A549 (cell line): ENCODE data around the gene PIP5KL1. TPM values are rescaled to one million over a fixed set of nuclear protein-coding genes. Genes with fewer than 3 reads are reported as not detected.

Experiments
- ATAC-seq, 2 experiments: fragments of 200-7000 bp in 1 of 2; fragments of >200 bp in 1 of 2; cut with Nextera tagmentation in 1 of 2; cut with Tn5 transposase in 1 of 2; 3 replicates each; pipeline versions ENCODE4 v1.8.0 to v1.9.1; 2018 to 2020; ENCODE audit warnings: mild to moderate bottlenecking in 1 of 2, moderate library complexity in 1 of 2
- CTCF ChIA-PET: fragments of 300-600 bp; sonication (Branson Sonifier 250); formaldehyde crosslinking; extraction: SDS; loops from one replicate; lab custom pipeline; 2021; ENCODE audit warnings: antibody characterized with exemption, inconsistent platforms; lab: Yijun Ruan, JAX
- POLR2A ChIA-PET: fragments of 350-600 bp; formaldehyde crosslinking; extraction: SDS; loops from one replicate; lab custom pipeline; 2021; ENCODE audit warnings: antibody characterized with exemption, inconsistent platforms; lab: Yijun Ruan, JAX
- DNase-seq, 2 experiments: peaks; one replicate each; pipeline versions ENCODE4 v3.0.0 to v3.0.0-alpha.2; 2011 to 2016; ENCODE audit warnings: low read depth in 1 of 2, low spot score in 1 of 2
- FAIRE-seq: peaks from 2 replicates; lab custom pipeline; 2011; peaks lifted over from hg19 to GRCh38; lab: Jason Lieb, UNC
- H3K27ac ChIP-seq, 2 experiments: fragments of >200 bp; sonication (Bioruptor Twin); formaldehyde crosslinking; 3 replicates each; pipeline ENCODE4 v1.5.1; 2016 to 2017
- H3K4me1 ChIP-seq: fragments of >200 bp; sonication (Bioruptor Twin); formaldehyde crosslinking; 3 replicates; pipeline ENCODE4 v1.6.1; 2016
- H3K4me2 ChIP-seq: fragments of >200 bp; sonication (Bioruptor Twin); formaldehyde crosslinking; 3 replicates; pipeline ENCODE4 v1.6.1; 2016
- H3K4me3 ChIP-seq: fragments of >200 bp; sonication (Bioruptor Twin); formaldehyde crosslinking; 3 replicates; pipeline ENCODE4 v1.5.1; 2016
- H3K9me3 ChIP-seq: fragments of >200 bp; sonication (Bioruptor Twin); formaldehyde crosslinking; 3 replicates; pipeline ENCODE4 v1.6.1; 2016
- BHLHE40 ChIP-seq: IDR thresholded peaks from 2 replicates; pipeline ENCODE4 v1.6.1; 2012; ENCODE audit warnings: low read depth, low read length, inconsistent platforms
- CBX2 ChIP-seq: fragments of 200-600 bp; sonication (generic); IDR thresholded peaks from 2 replicates; pipeline ENCODE4 v1.6.1; 2016; ENCODE audit warnings: low read depth, mild to moderate bottlenecking, borderline replicate concordance
- CBX8 ChIP-seq: fragments of 200-600 bp; sonication (generic); IDR thresholded peaks from 2 replicates; pipeline ENCODE4 v1.6.1; 2016
- CHD2 ChIP-seq: fragments of 150-350 bp; IDR thresholded peaks from 2 replicates; pipeline ENCODE4 v1.6.1; 2014; ENCODE audit warnings: low read length; ENCODE audit not compliant: partially characterized antibody
- E2F6 ChIP-seq: IDR thresholded peaks from 2 replicates; pipeline ENCODE4 v1.6.1; 2012; ENCODE audit warnings: low read depth, borderline replicate concordance
- ELK1 ChIP-seq: fragments of 150-350 bp; IDR thresholded peaks from 2 replicates; pipeline ENCODE4 v1.6.1; 2014; ENCODE audit warnings: low read depth, mild to moderate bottlenecking, low read length
- EP300 ChIP-seq, 2 experiments: fragments of >200 bp; sonication (Bioruptor Twin); formaldehyde crosslinking; IDR thresholded peaks; 2 replicates in 1 of 2; 3 replicates in 1 of 2; pipeline ENCODE4 v1.6.1; 2016 to 2017
- FOSL2 ChIP-seq, 2 experiments: fragments of 450-650 bp in 1 of 2; fragments of >200 bp in 1 of 2; sonication (Bioruptor Twin) in 1 of 2; formaldehyde crosslinking; IDR thresholded peaks; 2 replicates each; pipeline versions ENCODE4 v1.5.0 to v1.6.1; 2016 to 2020; ENCODE audit warnings: mild to moderate bottlenecking in 1 of 2, moderate library complexity in 1 of 2
- FOXS1 ChIP-seq: fragments of 250-450 bp; sonication (Bioruptor Pico); IDR thresholded peaks from 2 replicates; pipeline ENCODE4 v1.5.0; 2020; ENCODE audit warnings: mild to moderate bottlenecking, moderate library complexity
- HOXA7 ChIP-seq: fragments of 250-450 bp; sonication (Bioruptor Pico); IDR thresholded peaks from 2 replicates; pipeline ENCODE4 v1.5.0; 2020; ENCODE audit warnings: mild to moderate bottlenecking, moderate library complexity
- HOXB13 ChIP-seq: fragments of 250-450 bp; sonication (Bioruptor Pico); IDR thresholded peaks from 2 replicates; pipeline ENCODE4 v1.5.0; 2020; ENCODE audit warnings: low read depth, mild to moderate bottlenecking, moderate library complexity
- HOXB5 ChIP-seq: fragments of 250-450 bp; sonication (Bioruptor Pico); IDR thresholded peaks from 2 replicates; pipeline ENCODE4 v1.5.0; 2020; ENCODE audit warnings: mild to moderate bottlenecking, moderate library complexity
- JUN ChIP-seq, 2 experiments: fragments of >200 bp; sonication (Bioruptor Twin); formaldehyde crosslinking; IDR thresholded peaks; 2 replicates in 1 of 2; 3 replicates in 1 of 2; pipeline ENCODE4 v1.6.1; 2016 to 2017
- JUNB ChIP-seq: fragments of >200 bp; sonication (Bioruptor Twin); formaldehyde crosslinking; IDR thresholded peaks from 2 replicates; pipeline ENCODE4 v1.6.1; 2016
- KDM5A ChIP-seq: fragments of 200-600 bp; sonication (generic); IDR thresholded peaks from 2 replicates; pipeline ENCODE4 v1.6.1; 2016; ENCODE audit warnings: antibody characterized with exemption, mild to moderate bottlenecking
- MAZ ChIP-seq: fragments of 150-350 bp; IDR thresholded peaks from 2 replicates; pipeline ENCODE4 v1.6.1; 2014; ENCODE audit warnings: antibody characterized with exemption, low read depth, low read length, borderline replicate concordance
- MYC ChIP-seq: IDR thresholded peaks from 2 replicates; pipeline ENCODE4 v1.6.1; 2012; ENCODE audit warnings: mild to moderate bottlenecking, inconsistent platforms, low read length, improper control_type of control experiment, borderline replicate concordance
- NFE2L2 ChIP-seq: fragments of 150-350 bp; conservative IDR thresholded peaks from 2 replicates; pipeline ENCODE4 v1.6.1; 2014; ENCODE audit warnings: low read length
- POLR2AphosphoS2 ChIP-seq: conservative IDR thresholded peaks from 2 replicates; pipeline ENCODE4 v1.6.1; 2012; ENCODE audit warnings: low read length, improper control_type of control experiment, inconsistent platforms
- RAD21 ChIP-seq, 2 experiments: fragments of >200 bp in 1 of 2; sonication (Bioruptor Twin) in 1 of 2; formaldehyde crosslinking in 1 of 2; IDR thresholded peaks in 1 of 2; conservative IDR thresholded peaks in 1 of 2; 2 replicates in 1 of 2; 3 replicates in 1 of 2; pipeline ENCODE4 v1.6.1; 2012 to 2018; ENCODE audit warnings: inconsistent platforms in 1 of 2
- RNF2 ChIP-seq: fragments of 200-600 bp; sonication (generic); IDR thresholded peaks from 2 replicates; pipeline ENCODE4 v1.6.1; 2016; ENCODE audit warnings: low read depth, mild to moderate bottlenecking, antibody characterized with exemption, moderate library complexity, borderline replicate concordance
- TP53 ChIP-seq: fragments of 250-450 bp; sonication (Bioruptor Pico); IDR thresholded peaks from 2 replicates; pipeline ENCODE4 v1.5.0; 2021; ENCODE audit warnings: mild to moderate bottlenecking, moderate library complexity
- ZFP36 ChIP-seq: fragments of 450-650 bp; IDR thresholded peaks from 2 replicates; pipeline ENCODE4 v1.6.1; 2014; ENCODE audit warnings: borderline replicate concordance; ENCODE audit not compliant: partially characterized antibody
- ZNF302 ChIP-seq: fragments of 250-450 bp; sonication (Bioruptor Pico); IDR thresholded peaks from 2 replicates; pipeline ENCODE4 v1.9.0; 2021; ENCODE audit warnings: inconsistent platforms, mild to moderate bottlenecking, moderate library complexity
- WGBS: methylation state at CpG from one replicate; pipeline ENCODE4 v1.1.6; 2017; ENCODE audit errors: missing lambda C conversion rate; 5-methylcytosine and 5-hydroxymethylcytosine counted together
- polyA plus RNA-seq, 4 experiments: library from polyadenylated mRNA; depleted of rRNA in 3 of 4; stranded (reverse); fragments of >200 nt; fragmentation: RNase III in 1 of 4; extraction: RNeasy Plus Mini Kit Qiagen cat#74134 plus additional on column Dnase treatment in 1 of 4; gene quantifications; 2 replicates in 3 of 4; 3 replicates in 1 of 4; pipeline ENCODE4 v1.2.3, GENCODE V29; 2011 to 2017
- TF ChIP-seq, protein P1 (sequence below): fragments of 250-450 bp; sonication (Bioruptor Pico); IDR thresholded peaks from 2 replicates; pipeline ENCODE4 v1.5.0; 2020; ENCODE audit warnings: low read depth, mild to moderate bottlenecking, moderate library complexity
- TF ChIP-seq, protein P2 (sequence below): IDR thresholded peaks from 2 replicates; pipeline ENCODE4 v1.6.1; 2012
- TF ChIP-seq, protein P3 (sequence below): IDR thresholded peaks from 2 replicates; pipeline ENCODE4 v1.6.1; 2012

PIP5KL1 gene
- polyA plus RNA-seq, 2 of the 4 experiments (the other 2 are of a cell fraction): 2.4 to 2.5 TPM

DNA sequence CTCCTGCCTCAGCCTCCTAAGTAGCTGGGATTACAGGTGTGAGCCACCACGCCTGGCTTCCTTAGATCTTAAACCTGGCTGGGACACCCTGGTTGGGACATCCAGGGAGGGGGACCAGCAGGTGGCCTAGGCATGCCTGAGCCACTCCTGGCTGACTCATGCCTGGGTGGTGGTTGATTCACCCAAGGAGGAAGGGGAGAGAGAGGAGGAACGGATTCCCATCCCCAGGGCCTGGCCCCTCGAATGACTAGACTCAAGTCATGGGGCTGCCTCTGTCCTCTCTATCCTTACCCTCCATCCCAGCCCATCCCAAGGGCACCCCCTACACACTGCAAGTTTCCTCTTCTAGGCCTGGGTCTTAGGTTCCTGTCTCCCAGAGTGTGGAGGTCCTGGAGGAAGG is 37.5 kb upstream of the PIP5KL1 start:
- Histone ChIP-seq H3K4me2 (peak overlapping the region; percentile 98), H3K9me3 (no peaks in the 10 kb centered on the region), H3K27ac (peak overlapping the region; percentile 89 to 98), H3K4me1 (peaks cover 99% of the 10 kb centered on the region), H3K4me3 (0 out of 3 replicates have a peak overlapping the region, but pooled peaks have one; percentile 11)
- DNase-seq (peak; percentile 82 to 90), FAIRE-seq (no peak), ATAC-seq (peak; percentile 31 to 54; a peak in 5 of 6 replicates)
- ChIA-PET CTCF (interaction anchor here (0.6 to 19.4 kb wide), 10 partner anchors 9 to 334 kb away, joined by 3 to 365 read pairs (median 5); partner anchors contain the start of gene DPM2), POLR2A (interaction anchor here (1.0 kb wide), 1 partner anchor 126 kb away, joined by 3 read pairs; no protein-coding TSS in a partner anchor)
- no peak for TF ChIP-seq MAZ
- TF ChIP-seq, protein P1, sequence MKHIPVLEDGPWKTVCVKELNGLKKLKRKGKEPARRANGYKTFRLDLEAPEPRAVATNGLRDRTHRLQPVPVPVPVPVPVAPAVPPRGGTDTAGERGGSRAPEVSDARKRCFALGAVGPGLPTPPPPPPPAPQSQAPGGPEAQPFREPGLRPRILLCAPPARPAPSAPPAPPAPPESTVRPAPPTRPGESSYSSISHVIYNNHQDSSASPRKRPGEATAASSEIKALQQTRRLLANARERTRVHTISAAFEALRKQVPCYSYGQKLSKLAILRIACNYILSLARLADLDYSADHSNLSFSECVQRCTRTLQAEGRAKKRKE (CRISPR knock-in tag): no peak
- TF ChIP-seq CBX2: no peak
- TF ChIP-seq CHD2: no peak
- TF ChIP-seq RAD21 (conservative IDR thresholded peaks at IDR 0.05 in 1 of 2, IDR thresholded peaks at IDR 0.05 in 1 of 2): no peak
- TF ChIP-seq NFE2L2: no peak
- TF ChIP-seq JUN (IDR thresholded peaks at IDR 0.05): peak; percentile 36 to 67; a peak in 1 of 5 replicates
- TF ChIP-seq HOXB13 (CRISPR knock-in tag): no peak
- TF ChIP-seq FOSL2 (IDR thresholded peaks at IDR 0.05): peak; percentile 70
- peak; percentile 93 for TF ChIP-seq FOSL2 (CRISPR knock-in tag; IDR thresholded peaks at IDR 0.05)
- TF ChIP-seq, protein P2, sequence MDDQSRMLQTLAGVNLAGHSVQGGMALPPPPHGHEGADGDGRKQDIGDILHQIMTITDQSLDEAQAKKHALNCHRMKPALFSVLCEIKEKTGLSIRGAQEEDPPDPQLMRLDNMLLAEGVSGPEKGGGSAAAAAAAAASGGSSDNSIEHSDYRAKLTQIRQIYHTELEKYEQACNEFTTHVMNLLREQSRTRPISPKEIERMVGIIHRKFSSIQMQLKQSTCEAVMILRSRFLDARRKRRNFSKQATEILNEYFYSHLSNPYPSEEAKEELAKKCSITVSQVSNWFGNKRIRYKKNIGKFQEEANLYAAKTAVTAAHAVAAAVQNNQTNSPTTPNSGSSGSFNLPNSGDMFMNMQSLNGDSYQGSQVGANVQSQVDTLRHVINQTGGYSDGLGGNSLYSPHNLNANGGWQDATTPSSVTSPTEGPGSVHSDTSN: no peak
- no peak for TF ChIP-seq HOXA7 (CRISPR knock-in tag)
- peak; percentile 24 to 48; a peak in 2 of 5 replicates for TF ChIP-seq EP300 (IDR thresholded peaks at IDR 0.05)
- no peak for TF ChIP-seq CBX8
- no peak for TF ChIP-seq HOXB5 (CRISPR knock-in tag)
- peak; percentile 69 for TF ChIP-seq JUNB
- TF ChIP-seq, protein P3, sequence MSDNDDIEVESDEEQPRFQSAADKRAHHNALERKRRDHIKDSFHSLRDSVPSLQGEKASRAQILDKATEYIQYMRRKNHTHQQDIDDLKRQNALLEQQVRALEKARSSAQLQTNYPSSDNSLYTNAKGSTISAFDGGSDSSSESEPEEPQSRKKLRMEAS: peak; percentile 70; the same call in 1 of the 2 replicates
- no peak for TF ChIP-seq E2F6
- TF ChIP-seq POLR2AphosphoS2: no peak
- no peak for TF ChIP-seq FOXS1 (CRISPR knock-in tag)
- TF ChIP-seq ZFP36: no peak
- TF ChIP-seq KDM5A: no peak
- TF ChIP-seq BHLHE40: no peak
- no peak for TF ChIP-seq ELK1
- TF ChIP-seq MYC: 0 out of 2 replicates have a peak, but pooled peaks have one; percentile 59
- TF ChIP-seq RNF2: no peak
- no peak for TF ChIP-seq TP53 (CRISPR knock-in tag)
- no peak for TF ChIP-seq ZNF302
- WGBS: 7% methylated on average over 3 of the region's 3 CpGs
